HG03108 (cell line): ENCODE results near the gene COL11A2.

ENCODE experiments used
- ATAC-seq: cut with Tn5 transposase; IDR thresholded peaks from one replicate; pipeline ENCODE4 v1.9.1; 2021; ENCODE audit warnings: moderate library complexity; ENCODE audit not compliant: unreplicated experiment

Gene COL11A2

GRCh38 chr6:33193619-33194018 is 1.4 kb upstream of the COL11A2 start:
- no peak for ATAC-seq

- ATAC-seq, result no peak
Measured at GRCh38 chr6:33192671-33193602, 670 bp upstream of the COL11A2 start.

- no peak for ATAC-seq
Measured at GRCh38 chr6:33191383-33192104, 723 bp downstream of the COL11A2 start.

GRCh38 chr6:33190504-33191107 is 1.7 kb downstream of the COL11A2 start:
- ATAC-seq, result no peak

GRCh38 chr6:33189625-33190448 is 2.4 kb downstream of the COL11A2 start:
- ATAC-seq, result no peak

GRCh38 chr6:33189164-33189563 is 3.1 kb downstream of the COL11A2 start:
- no peak for ATAC-seq

GRCh38 chr6:33187809-33188208 is 4.5 kb downstream of the COL11A2 start:
- no peak for ATAC-seq

GRCh38 chr6:33185654-33186187 is 6.5 kb downstream of the COL11A2 start:
- ATAC-seq, result no peak

- no peak for ATAC-seq
Measured at GRCh38 chr6:33185190-33185589, 7.1 kb downstream of the COL11A2 start.

GRCh38 chr6:33183071-33183683 is 9.1 kb downstream of the COL11A2 start:
- no peak for ATAC-seq

GRCh38 chr6:33181141-33181540 is 11.1 kb downstream of the COL11A2 start:
- ATAC-seq, result no peak

GRCh38 chr6:33178755-33179475 is 13.4 kb downstream of the COL11A2 start:
- no peak for ATAC-seq

GRCh38 chr6:33177552-33178446 is 14.5 kb downstream of the COL11A2 start:
- no peak for ATAC-seq

- no peak for ATAC-seq
Measured at GRCh38 chr6:33176906-33177305, 15.4 kb downstream of the COL11A2 start.

- ATAC-seq, result no peak
Measured at GRCh38 chr6:33175436-33176069, 16.7 kb downstream of the COL11A2 start.

- no peak for ATAC-seq
Measured at GRCh38 chr6:33174784-33175183, 17.5 kb downstream of the COL11A2 start.

- ATAC-seq, result no peak
Measured at GRCh38 chr6:33173535-33174180, 18.6 kb downstream of the COL11A2 start.
